SU-DHL-6 (cell line): Measurements from ENCODE around the gene ITIH5.

ENCODE experiments used
- H2AFZ ChIP-seq: fragments of 200-600 bp; sonication (generic); 2 replicates; pipeline ENCODE4 v1.6.1; 2014; ENCODE audit warnings: low read depth, mild to moderate bottlenecking, moderate library complexity, mixed read lengths, antibody characterized with exemption, low read length; ENCODE audit not compliant: severe bottlenecking
- H3F3A ChIP-seq: fragments of 200-600 bp; shearing (Covaris generic); 2 replicates; pipeline ENCODE4 v1.6.0; 2016; ENCODE audit warnings: antibody characterized with exemption, mild to moderate bottlenecking; ENCODE audit not compliant: insufficient read depth
- H3K27ac ChIP-seq: fragments of 200-600 bp; sonication (generic); 2 replicates; pipeline ENCODE4 v1.5.1; 2016; ENCODE audit warnings: low read depth, mild to moderate bottlenecking, low read length, moderate library complexity, mixed read lengths
- H3K27me3 ChIP-seq: fragments of 200-600 bp; sonication (generic), shearing (Covaris generic); 2 replicates; pipeline ENCODE4 v1.6.0; 2014; ENCODE audit warnings: mild to moderate bottlenecking, low read length
- H3K36me3 ChIP-seq: fragments of 200-600 bp; sonication (generic); 2 replicates; pipeline ENCODE4 v1.6.1; 2014; ENCODE audit warnings: mild to moderate bottlenecking, low read length, mixed read lengths
- H3K4me2 ChIP-seq: fragments of 300-600, 200-600 bp; shearing (Covaris generic), sonication (generic); 2 replicates; pipeline ENCODE4 v1.6.0; 2014; ENCODE audit warnings: low read length, low read depth, mild to moderate bottlenecking; ENCODE audit not compliant: poor library complexity, severe bottlenecking
- H3K4me3 ChIP-seq: fragments of 200-600 bp; sonication (generic); 2 replicates; pipeline ENCODE4 v1.5.1; 2014; ENCODE audit warnings: antibody characterized with exemption, low read length, mild to moderate bottlenecking, mixed read lengths; ENCODE audit not compliant: insufficient read depth, poor library complexity, severe bottlenecking
- H3K79me2 ChIP-seq: fragments of 200-600 bp; sonication (generic); 2 replicates; pipeline ENCODE4 v1.6.1; 2014; ENCODE audit warnings: mild to moderate bottlenecking, low read length, moderate library complexity; ENCODE audit not compliant: insufficient read depth
- H3K9ac ChIP-seq: fragments of 200-600 bp; sonication (generic); 2 replicates; pipeline ENCODE4 v1.7.0; 2014; ENCODE audit warnings: mild to moderate bottlenecking, low read length
- H3K9me2 ChIP-seq: fragments of 200-600 bp; sonication (generic); replicated peaks from 2 replicates; pipeline ENCODE4 v1.6.1; 2014; ENCODE audit warnings: low read length; ENCODE audit not compliant: insufficient read depth
- H3K9me3 ChIP-seq: fragments of 200-600 bp; sonication (generic); 2 replicates; pipeline ENCODE4 v1.6.1; 2014; ENCODE audit warnings: low read length, mixed read lengths; ENCODE audit not compliant: insufficient read depth
- H4K20me1 ChIP-seq: fragments of 200-600 bp; sonication (generic); 2 replicates; pipeline ENCODE4 v1.6.1; 2014; ENCODE audit warnings: low read depth, mild to moderate bottlenecking, antibody characterized with exemption, low read length, moderate library complexity, mixed read lengths
- EZH2phosphoT487 ChIP-seq: fragments of 200-600 bp; sonication (generic), shearing (Covaris generic); conservative IDR thresholded peaks from 2 replicates; pipeline ENCODE4 v1.6.1; 2018; ENCODE audit warnings: mild to moderate bottlenecking, antibody characterized with exemption, low read length, moderate library complexity, mixed read lengths
- TF ChIP-seq, protein P1 (sequence below): fragments of 200-600 bp; sonication (generic); IDR thresholded peaks from one replicate; pipeline ENCODE4 v1.5.1; 2017; ENCODE audit warnings: antibody characterized with exemption, mild to moderate bottlenecking, low read length, moderate library complexity; ENCODE audit not compliant: insufficient read depth, poor library complexity, severe bottlenecking

ITIH5 gene

DNA sequence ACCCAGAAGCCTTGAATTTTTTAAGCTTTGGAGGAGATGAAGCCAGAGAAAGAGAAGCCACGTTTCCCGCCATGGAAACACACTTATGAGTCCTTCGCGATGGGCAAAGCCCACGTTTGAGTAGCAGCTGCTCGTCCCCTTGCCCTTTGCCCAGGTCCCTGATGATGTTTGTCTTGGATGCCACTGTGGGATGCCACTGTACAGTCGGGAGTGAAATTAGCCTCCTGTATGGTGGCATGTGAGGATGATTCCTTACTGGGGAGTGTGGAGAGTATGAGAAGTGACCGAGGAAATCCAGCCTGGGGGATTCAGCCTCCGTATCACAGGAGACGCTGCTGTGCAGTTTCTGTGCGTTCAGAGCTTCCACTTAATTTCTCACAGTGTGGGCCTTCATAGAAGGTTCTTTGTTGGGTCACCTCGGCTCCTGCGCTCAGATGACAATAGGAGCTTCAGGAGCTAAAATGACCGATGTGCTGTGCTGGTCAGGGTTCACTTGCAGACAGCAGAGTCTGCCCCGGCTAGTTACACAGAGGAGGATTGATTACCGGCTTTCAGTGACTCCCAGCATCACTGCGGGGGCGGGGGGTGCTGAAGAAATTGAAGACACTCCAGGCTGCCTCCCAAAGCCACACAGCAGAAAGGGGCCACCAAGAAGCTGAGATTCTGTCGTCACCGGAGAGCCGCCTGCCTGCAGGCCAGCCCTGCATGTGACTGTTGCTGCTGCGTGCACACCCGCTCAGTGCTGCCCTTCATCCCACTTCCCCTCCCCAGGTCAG, 133.9 kb downstream of the ITIH5 start:
- Histone ChIP-seq H4K20me1 (no peaks in the 10 kb centered on the region), H3K9me3 (no peaks in the 10 kb centered on the region), H3K4me2 (no peak overlapping the region), H3K9me2 (no peaks in the 10 kb centered on the region), H2AFZ (no peak overlapping the region), H3K4me3 (no peak overlapping the region), H3K9ac (no peak overlapping the region), H3K36me3 (no peaks in the 10 kb centered on the region), H3F3A (no peaks in the 10 kb centered on the region), H3K27me3 (no peaks in the 10 kb centered on the region), H3K79me2 (no peaks in the 10 kb centered on the region), H3K27ac (no peak overlapping the region)
- TF ChIP-seq EZH2phosphoT487: no peak
- TF ChIP-seq, protein P1, sequence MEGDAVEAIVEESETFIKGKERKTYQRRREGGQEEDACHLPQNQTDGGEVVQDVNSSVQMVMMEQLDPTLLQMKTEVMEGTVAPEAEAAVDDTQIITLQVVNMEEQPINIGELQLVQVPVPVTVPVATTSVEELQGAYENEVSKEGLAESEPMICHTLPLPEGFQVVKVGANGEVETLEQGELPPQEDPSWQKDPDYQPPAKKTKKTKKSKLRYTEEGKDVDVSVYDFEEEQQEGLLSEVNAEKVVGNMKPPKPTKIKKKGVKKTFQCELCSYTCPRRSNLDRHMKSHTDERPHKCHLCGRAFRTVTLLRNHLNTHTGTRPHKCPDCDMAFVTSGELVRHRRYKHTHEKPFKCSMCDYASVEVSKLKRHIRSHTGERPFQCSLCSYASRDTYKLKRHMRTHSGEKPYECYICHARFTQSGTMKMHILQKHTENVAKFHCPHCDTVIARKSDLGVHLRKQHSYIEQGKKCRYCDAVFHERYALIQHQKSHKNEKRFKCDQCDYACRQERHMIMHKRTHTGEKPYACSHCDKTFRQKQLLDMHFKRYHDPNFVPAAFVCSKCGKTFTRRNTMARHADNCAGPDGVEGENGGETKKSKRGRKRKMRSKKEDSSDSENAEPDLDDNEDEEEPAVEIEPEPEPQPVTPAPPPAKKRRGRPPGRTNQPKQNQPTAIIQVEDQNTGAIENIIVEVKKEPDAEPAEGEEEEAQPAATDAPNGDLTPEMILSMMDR: no peak

DNA sequence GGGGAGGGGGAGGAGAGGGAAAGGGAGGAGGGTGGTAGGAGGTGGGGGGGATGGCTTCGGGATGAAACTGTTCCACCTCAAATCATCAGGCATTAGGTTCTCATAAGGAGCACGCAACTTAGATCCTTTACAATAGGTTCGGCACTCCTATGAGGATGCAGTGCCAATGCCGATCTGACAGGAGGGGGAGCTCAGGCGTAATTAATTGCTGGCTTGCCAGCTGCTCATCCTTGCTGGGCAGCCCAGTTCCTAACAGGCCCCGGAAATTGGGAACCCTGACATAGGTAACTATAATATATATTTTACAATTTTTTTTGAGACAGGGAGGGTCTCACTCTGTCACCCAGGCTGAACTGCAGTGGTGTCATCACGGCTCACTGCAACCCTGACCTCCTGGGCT, 137.1 kb downstream of the ITIH5 start:
- no peaks in the 10 kb centered on the region for H3K9me2 ChIP-seq
- H3K27me3 ChIP-seq: no peaks in the 10 kb centered on the region
- no peak overlapping the region for H3K27ac ChIP-seq
- no peak overlapping the region for H3K9ac ChIP-seq
- no peaks in the 10 kb centered on the region for H3F3A ChIP-seq
- TF ChIP-seq EZH2phosphoT487: no peak
- TF ChIP-seq, protein P1: no peak
- no peak overlapping the region for H3K4me3 ChIP-seq
- no peak overlapping the region for H2AFZ ChIP-seq
- no peaks in the 10 kb centered on the region for H4K20me1 ChIP-seq
- no peaks in the 10 kb centered on the region for H3K36me3 ChIP-seq
- no peaks in the 10 kb centered on the region for H3K9me3 ChIP-seq
- no peak overlapping the region for H3K4me2 ChIP-seq
- no peaks in the 10 kb centered on the region for H3K79me2 ChIP-seq

DNA sequence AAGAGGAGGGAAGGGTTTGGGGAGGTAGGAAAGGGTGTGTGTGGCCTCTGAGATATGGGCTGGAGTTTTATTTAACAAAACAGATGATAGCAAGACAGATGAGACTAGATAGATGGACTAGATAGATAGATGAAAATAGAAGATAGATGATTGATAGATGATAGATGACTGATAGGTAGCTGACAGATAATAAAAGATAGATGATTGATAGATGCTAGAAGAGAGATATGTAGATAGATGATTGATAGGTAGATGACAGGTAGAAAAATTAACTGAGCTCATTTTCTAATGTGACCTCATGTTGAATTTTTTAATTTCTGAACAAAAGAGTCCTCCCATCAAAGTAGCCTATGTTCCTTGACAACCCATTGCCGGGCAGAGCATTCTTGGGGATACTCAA, 139.3 kb downstream of the ITIH5 start:
- Histone ChIP-seq H3K79me2 (no peaks in the 10 kb centered on the region), H3F3A (no peaks in the 10 kb centered on the region), H4K20me1 (no peaks in the 10 kb centered on the region), H2AFZ (no peak overlapping the region), H3K9me2 (no peaks in the 10 kb centered on the region), H3K9me3 (no peaks in the 10 kb centered on the region), H3K36me3 (no peaks in the 10 kb centered on the region), H3K4me3 (no peak overlapping the region), H3K27me3 (no peaks in the 10 kb centered on the region), H3K9ac (no peak overlapping the region), H3K4me2 (no peak overlapping the region), H3K27ac (no peak overlapping the region)
- no peak for TF ChIP-seq EZH2phosphoT487
- TF ChIP-seq, protein P1: no peak
